ENCODE results near the gene AFMID.
"Not testable (repeated sequence)": the region's sequence is repeated elsewhere in the genome, so short reads cannot be mapped to it uniquely, and the experiment has no call there.

AFMID gene

GRCh38 chr17:78252701-78253635 is 65.8 kb downstream of the AFMID start (continued):
- no peak for TF ChIP-seq ZFP30 (CRISPR knock-in tag; IDR thresholded peaks at IDR 0.05)
- no peak for TF ChIP-seq BACH2 (CRISPR knock-in tag; IDR thresholded peaks at IDR 0.05; ENCODE audit: borderline replicate concordance)

- not testable (repeated sequence) for ATAC-seq
These were observed 66.4 kb downstream of the AFMID start for GRCh38 chr17:78253636-78253945.

- peak; percentile 79 for ATAC-seq
- no peak for TF ChIP-seq ISL1 (CRISPR knock-in tag; IDR thresholded peaks at IDR 0.05)
- no peak for TF ChIP-seq TCF4 (CRISPR knock-in tag; IDR thresholded peaks at IDR 0.05; ENCODE audit: borderline replicate concordance)
- TF ChIP-seq ZNF565 (CRISPR knock-in tag; conservative IDR thresholded peaks at IDR 0.05; ENCODE audit: low read depth), result no peak
- TF ChIP-seq PATZ1 (CRISPR knock-in tag; IDR thresholded peaks at IDR 0.05; ENCODE audit: borderline replicate concordance), result no peak; the same call in 1 of the 2 replicates
- no peak for TF ChIP-seq CSRNP3 (CRISPR knock-in tag; IDR thresholded peaks at IDR 0.05)
- no peak for TF ChIP-seq ARNTL (CRISPR knock-in tag; IDR thresholded peaks at IDR 0.05; ENCODE audit: borderline replicate concordance, low read depth)
- 0 out of 2 replicates have a peak, but pooled peaks have one; percentile 7 for TF ChIP-seq ZFP30 (CRISPR knock-in tag; IDR thresholded peaks at IDR 0.05)
- TF ChIP-seq ZC3H10 (CRISPR knock-in tag; IDR thresholded peaks at IDR 0.05), result no peak
- TF ChIP-seq SNAI2 (CRISPR knock-in tag; IDR thresholded peaks at IDR 0.05), result no peak
- TF ChIP-seq GLIS3 (CRISPR knock-in tag; IDR thresholded peaks at IDR 0.05), result no peak
- TF ChIP-seq CREB5 (CRISPR knock-in tag; IDR thresholded peaks at IDR 0.05; ENCODE audit: low read depth), result no peak
- TF ChIP-seq BACH2 (CRISPR knock-in tag; IDR thresholded peaks at IDR 0.05; ENCODE audit: borderline replicate concordance), result no peak
- TF ChIP-seq PPARA (CRISPR knock-in tag; IDR thresholded peaks at IDR 0.05; ENCODE audit: borderline replicate concordance), result no peak
- TF ChIP-seq RARB (CRISPR knock-in tag; IDR thresholded peaks at IDR 0.05), result no peak
- TF ChIP-seq, protein P1, sequence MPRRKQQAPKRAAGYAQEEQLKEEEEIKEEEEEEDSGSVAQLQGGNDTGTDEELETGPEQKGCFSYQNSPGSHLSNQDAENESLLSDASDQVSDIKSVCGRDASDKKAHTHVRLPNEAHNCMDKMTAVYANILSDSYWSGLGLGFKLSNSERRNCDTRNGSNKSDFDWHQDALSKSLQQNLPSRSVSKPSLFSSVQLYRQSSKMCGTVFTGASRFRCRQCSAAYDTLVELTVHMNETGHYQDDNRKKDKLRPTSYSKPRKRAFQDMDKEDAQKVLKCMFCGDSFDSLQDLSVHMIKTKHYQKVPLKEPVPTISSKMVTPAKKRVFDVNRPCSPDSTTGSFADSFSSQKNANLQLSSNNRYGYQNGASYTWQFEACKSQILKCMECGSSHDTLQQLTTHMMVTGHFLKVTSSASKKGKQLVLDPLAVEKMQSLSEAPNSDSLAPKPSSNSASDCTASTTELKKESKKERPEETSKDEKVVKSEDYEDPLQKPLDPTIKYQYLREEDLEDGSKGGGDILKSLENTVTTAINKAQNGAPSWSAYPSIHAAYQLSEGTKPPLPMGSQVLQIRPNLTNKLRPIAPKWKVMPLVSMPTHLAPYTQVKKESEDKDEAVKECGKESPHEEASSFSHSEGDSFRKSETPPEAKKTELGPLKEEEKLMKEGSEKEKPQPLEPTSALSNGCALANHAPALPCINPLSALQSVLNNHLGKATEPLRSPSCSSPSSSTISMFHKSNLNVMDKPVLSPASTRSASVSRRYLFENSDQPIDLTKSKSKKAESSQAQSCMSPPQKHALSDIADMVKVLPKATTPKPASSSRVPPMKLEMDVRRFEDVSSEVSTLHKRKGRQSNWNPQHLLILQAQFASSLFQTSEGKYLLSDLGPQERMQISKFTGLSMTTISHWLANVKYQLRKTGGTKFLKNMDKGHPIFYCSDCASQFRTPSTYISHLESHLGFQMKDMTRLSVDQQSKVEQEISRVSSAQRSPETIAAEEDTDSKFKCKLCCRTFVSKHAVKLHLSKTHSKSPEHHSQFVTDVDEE (CRISPR knock-in tag; IDR thresholded peaks at IDR 0.05), result peak; percentile 82
- TF ChIP-seq, protein P2, sequence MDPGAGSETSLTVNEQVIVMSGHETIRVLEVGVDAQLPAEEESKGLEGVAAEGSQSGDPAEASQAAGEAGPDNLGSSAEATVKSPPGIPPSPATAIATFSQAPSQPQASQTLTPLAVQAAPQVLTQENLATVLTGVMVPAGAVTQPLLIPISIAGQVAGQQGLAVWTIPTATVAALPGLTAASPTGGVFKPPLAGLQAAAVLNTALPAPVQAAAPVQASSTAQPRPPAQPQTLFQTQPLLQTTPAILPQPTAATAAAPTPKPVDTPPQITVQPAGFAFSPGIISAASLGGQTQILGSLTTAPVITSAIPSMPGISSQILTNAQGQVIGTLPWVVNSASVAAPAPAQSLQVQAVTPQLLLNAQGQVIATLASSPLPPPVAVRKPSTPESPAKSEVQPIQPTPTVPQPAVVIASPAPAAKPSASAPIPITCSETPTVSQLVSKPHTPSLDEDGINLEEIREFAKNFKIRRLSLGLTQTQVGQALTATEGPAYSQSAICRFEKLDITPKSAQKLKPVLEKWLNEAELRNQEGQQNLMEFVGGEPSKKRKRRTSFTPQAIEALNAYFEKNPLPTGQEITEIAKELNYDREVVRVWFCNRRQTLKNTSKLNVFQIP (CRISPR knock-in tag; IDR thresholded peaks at IDR 0.05; ENCODE audit: borderline replicate concordance, low read depth), result no peak
- 0 out of 2 replicates have a peak, but pooled peaks have one; percentile 36 for TF ChIP-seq ZNF70 (CRISPR knock-in tag; IDR thresholded peaks at IDR 0.05)
- no peak for TF ChIP-seq TOX (CRISPR knock-in tag; IDR thresholded peaks at IDR 0.05; ENCODE audit: borderline replicate concordance)
- TF ChIP-seq ZFP3 (CRISPR knock-in tag; IDR thresholded peaks at IDR 0.05), result 0 out of 2 replicates have a peak, but pooled peaks have one; percentile 36
- no peak for TF ChIP-seq ESRRG (CRISPR knock-in tag; IDR thresholded peaks at IDR 0.05)
- peak; percentile 24; the same call in 1 of the 2 replicates for TF ChIP-seq CSDC2 (CRISPR knock-in tag; IDR thresholded peaks at IDR 0.05)
- TF ChIP-seq OSR1 (CRISPR knock-in tag; IDR thresholded peaks at IDR 0.05), result no peak
- TF ChIP-seq ZNF8 (CRISPR knock-in tag; IDR thresholded peaks at IDR 0.05), result 0 out of 2 replicates have a peak, but pooled peaks have one; percentile 30
These were observed 66.9 kb downstream of the AFMID start for GRCh38 chr17:78253946-78254672.

Data from SK-N-SH treated with all-trans-retinoic acid at 6 μM for 48 hours (cell line).